ENCODE measurements around the gene SLC46A1.

The SLC46A1 gene

GRCh38 chr17:28348979-28349378 is 57.0 kb downstream of the SLC46A1 start:
- Histone ChIP-seq H3K4me2 (ENCODE audit: low read depth, low read length, poor library complexity, severe bottlenecking) (no peak overlapping the region), H3K4me1 (ENCODE audit: insufficient read depth, low read length, poor library complexity, severe bottlenecking) (no peaks in the 10 kb centered on the region), H2AFZ (ENCODE audit: low read length) (no peak overlapping the region), H3K79me2 (ENCODE audit: insufficient read depth, low read length) (no peaks in the 10 kb centered on the region), H3K9ac (ENCODE audit: low read depth, low read length, poor library complexity, severe bottlenecking) (no peak overlapping the region), H3K36me3 (ENCODE audit: insufficient read depth, low read length) (peaks cover 48% of the 10 kb centered on the region; the same call in 1 of the 2 replicates), H3K9me3 (ENCODE audit: insufficient read depth, low read depth, low read length) (no peaks in the 10 kb centered on the region), H3K9me2 (replicated peaks; ENCODE audit: low read depth, low read length) (no peaks in the 10 kb centered on the region), H3K27me3 (ENCODE audit: insufficient read depth, low read length, poor library complexity, severe bottlenecking) (no peaks in the 10 kb centered on the region), H3K4me3 (ENCODE audit: low read length, poor library complexity, severe bottlenecking) (no peak overlapping the region), H4K20me1 (ENCODE audit: insufficient read depth, low read length, poor library complexity, severe bottlenecking) (no peaks in the 10 kb centered on the region), H3F3A (ENCODE audit: low read depth) (no peaks in the 10 kb centered on the region)
- no peak for TF ChIP-seq EZH2phosphoT487 (IDR thresholded peaks at IDR 0.05; ENCODE audit: borderline replicate concordance)
- TF ChIP-seq, protein P1, sequence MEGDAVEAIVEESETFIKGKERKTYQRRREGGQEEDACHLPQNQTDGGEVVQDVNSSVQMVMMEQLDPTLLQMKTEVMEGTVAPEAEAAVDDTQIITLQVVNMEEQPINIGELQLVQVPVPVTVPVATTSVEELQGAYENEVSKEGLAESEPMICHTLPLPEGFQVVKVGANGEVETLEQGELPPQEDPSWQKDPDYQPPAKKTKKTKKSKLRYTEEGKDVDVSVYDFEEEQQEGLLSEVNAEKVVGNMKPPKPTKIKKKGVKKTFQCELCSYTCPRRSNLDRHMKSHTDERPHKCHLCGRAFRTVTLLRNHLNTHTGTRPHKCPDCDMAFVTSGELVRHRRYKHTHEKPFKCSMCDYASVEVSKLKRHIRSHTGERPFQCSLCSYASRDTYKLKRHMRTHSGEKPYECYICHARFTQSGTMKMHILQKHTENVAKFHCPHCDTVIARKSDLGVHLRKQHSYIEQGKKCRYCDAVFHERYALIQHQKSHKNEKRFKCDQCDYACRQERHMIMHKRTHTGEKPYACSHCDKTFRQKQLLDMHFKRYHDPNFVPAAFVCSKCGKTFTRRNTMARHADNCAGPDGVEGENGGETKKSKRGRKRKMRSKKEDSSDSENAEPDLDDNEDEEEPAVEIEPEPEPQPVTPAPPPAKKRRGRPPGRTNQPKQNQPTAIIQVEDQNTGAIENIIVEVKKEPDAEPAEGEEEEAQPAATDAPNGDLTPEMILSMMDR (conservative IDR thresholded peaks at IDR 0.05; ENCODE audit: low read length): no peak

DNA sequence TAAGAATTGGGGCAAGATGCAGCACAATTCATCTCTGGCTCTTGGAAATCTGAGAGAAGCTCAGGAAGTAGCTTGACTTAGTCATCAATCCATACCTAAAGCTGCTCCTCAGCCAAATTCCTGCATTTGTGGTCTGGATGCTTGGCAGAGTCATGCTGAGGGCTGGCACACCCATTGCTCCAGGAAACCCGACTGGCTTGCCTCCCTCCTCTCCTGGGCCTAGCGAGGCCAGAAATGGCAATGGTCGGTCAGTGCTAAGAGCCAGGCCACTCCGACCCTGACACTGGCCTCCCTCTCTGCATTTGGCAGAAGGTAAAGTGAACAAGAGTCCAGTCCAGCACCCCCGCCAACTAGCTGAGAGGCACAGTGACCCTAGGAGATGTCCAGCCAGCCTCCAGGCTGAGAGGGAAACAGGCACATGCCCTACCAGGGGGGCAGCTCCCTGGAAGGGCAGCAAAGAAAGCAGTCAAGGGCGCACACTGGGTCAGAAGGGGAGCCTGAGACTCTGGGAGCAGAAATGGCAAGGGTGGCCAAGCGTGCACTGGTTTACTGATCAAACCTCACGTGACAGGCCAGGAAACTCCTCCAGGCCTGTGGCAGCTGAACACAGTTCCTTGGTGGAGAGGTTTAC is 58.6 kb downstream of the SLC46A1 start:
- Histone ChIP-seq H3K9me3 (ENCODE audit: insufficient read depth, low read depth, low read length) (no peaks in the 10 kb centered on the region), H3K4me3 (ENCODE audit: low read length, poor library complexity, severe bottlenecking) (no peak overlapping the region), H2AFZ (ENCODE audit: low read length) (no peak overlapping the region), H3F3A (ENCODE audit: low read depth) (no peaks in the 10 kb centered on the region), H3K79me2 (ENCODE audit: insufficient read depth, low read length) (no peaks in the 10 kb centered on the region), H3K4me1 (ENCODE audit: insufficient read depth, low read length, poor library complexity, severe bottlenecking) (no peaks in the 10 kb centered on the region), H3K9ac (ENCODE audit: low read depth, low read length, poor library complexity, severe bottlenecking) (no peak overlapping the region), H3K9me2 (replicated peaks; ENCODE audit: low read depth, low read length) (no peaks in the 10 kb centered on the region), H3K4me2 (ENCODE audit: low read depth, low read length, poor library complexity, severe bottlenecking) (no peak overlapping the region), H4K20me1 (ENCODE audit: insufficient read depth, low read length, poor library complexity, severe bottlenecking) (no peaks in the 10 kb centered on the region), H3K27me3 (ENCODE audit: insufficient read depth, low read length, poor library complexity, severe bottlenecking) (no peaks in the 10 kb centered on the region), H3K36me3 (ENCODE audit: insufficient read depth, low read length) (peaks cover 46% of the 10 kb centered on the region; the same call in 1 of the 2 replicates)
- TF ChIP-seq EZH2phosphoT487 (IDR thresholded peaks at IDR 0.05; ENCODE audit: borderline replicate concordance): no peak
- TF ChIP-seq, protein P1 (conservative IDR thresholded peaks at IDR 0.05; ENCODE audit: low read length): no peak

- Histone ChIP-seq H2AFZ (ENCODE audit: low read length) (no peak overlapping the region), H3K4me1 (ENCODE audit: insufficient read depth, low read length, poor library complexity, severe bottlenecking) (no peaks in the 10 kb centered on the region), H3K9me2 (replicated peaks; ENCODE audit: low read depth, low read length) (no peaks in the 10 kb centered on the region), H3K36me3 (ENCODE audit: insufficient read depth, low read length) (peaks cover 47% of the 10 kb centered on the region; the same call in 1 of the 2 replicates), H3K27me3 (ENCODE audit: insufficient read depth, low read length, poor library complexity, severe bottlenecking) (no peaks in the 10 kb centered on the region), H3K4me3 (ENCODE audit: low read length, poor library complexity, severe bottlenecking) (no peak overlapping the region), H3K4me2 (ENCODE audit: low read depth, low read length, poor library complexity, severe bottlenecking) (no peak overlapping the region), H3K9ac (ENCODE audit: low read depth, low read length, poor library complexity, severe bottlenecking) (no peak overlapping the region), H3F3A (ENCODE audit: low read depth) (no peaks in the 10 kb centered on the region), H3K79me2 (ENCODE audit: insufficient read depth, low read length) (no peaks in the 10 kb centered on the region), H3K9me3 (ENCODE audit: insufficient read depth, low read depth, low read length) (no peaks in the 10 kb centered on the region), H4K20me1 (ENCODE audit: insufficient read depth, low read length, poor library complexity, severe bottlenecking) (no peaks in the 10 kb centered on the region)
- TF ChIP-seq EZH2phosphoT487 (IDR thresholded peaks at IDR 0.05; ENCODE audit: borderline replicate concordance): no peak
- TF ChIP-seq, protein P1 (conservative IDR thresholded peaks at IDR 0.05; ENCODE audit: low read length): peak; percentile 32; the same call in 1 of the 2 replicates
Observed at GRCh38 chr17:28346746-28347246, 59.2 kb downstream of the SLC46A1 start.
